HG03565 (cell line): Measurements from ENCODE around the gene PLOD2.

ENCODE experiments used
- ATAC-seq: cut with Tn5 transposase; IDR thresholded peaks from one replicate; pipeline ENCODE4 v1.9.1; 2021; ENCODE audit warnings: mild to moderate bottlenecking, moderate library complexity; ENCODE audit not compliant: unreplicated experiment

Gene PLOD2

DNA sequence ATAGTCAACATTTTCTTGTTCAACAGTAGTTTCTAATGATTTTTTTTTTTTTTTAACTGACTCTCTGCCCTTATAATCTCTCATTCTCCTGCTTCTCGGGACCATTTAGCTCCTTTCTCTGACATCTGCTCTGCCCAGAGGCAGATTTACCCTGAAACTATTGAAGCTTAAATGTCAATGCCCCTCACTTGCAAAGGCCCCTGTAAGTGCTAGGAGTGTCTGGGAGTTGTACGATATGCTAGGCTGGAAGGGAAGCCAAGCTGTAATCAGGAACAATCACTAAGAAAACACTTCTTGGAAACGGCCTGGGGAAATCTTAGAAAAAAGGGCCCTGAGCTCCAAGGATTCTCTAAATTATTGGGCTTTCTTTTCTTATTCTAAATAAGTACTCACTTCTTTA lies 5.8 kb upstream of the PLOD2 start:
- ATAC-seq = no peak

DNA sequence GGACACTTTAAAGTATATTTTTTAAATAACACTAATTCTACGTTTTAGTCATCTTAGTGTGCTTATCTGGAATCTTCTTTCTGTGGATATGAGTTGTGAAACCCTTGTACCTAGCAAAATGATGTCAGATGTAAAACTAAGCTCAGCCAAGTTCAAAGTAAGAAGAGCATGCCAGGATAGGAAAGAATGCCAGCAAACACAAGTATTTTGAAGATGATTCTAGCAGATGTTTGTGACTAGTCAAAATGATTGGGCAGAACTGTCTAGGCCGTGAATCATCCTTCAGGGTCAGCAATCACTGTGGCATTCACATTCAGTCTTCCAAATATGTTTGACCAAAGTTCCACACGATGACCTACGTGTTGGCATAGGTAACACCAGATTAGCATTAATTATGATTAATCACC lies 5.4 kb upstream of the PLOD2 start:
- no peak for ATAC-seq

DNA sequence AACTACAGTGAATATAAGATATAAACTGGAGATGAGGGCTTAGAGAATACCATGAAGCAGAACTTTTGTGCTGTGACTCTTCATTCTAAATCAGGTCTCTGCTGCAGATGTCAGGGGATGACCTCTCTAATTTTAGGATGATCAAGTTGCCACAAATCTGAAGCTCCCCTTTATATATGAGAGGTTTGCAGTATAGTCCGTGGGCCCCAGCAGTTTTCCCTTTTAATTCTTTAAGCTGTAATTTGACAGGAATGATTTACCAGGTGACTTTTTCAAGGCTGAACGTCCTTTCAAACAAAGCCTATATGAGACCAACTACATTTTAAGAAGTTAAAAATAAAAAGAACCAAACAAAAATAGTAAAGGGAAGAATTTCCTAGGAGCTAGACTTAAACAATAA lies 4.9 kb upstream of the PLOD2 start:
- ATAC-seq = no peak

DNA sequence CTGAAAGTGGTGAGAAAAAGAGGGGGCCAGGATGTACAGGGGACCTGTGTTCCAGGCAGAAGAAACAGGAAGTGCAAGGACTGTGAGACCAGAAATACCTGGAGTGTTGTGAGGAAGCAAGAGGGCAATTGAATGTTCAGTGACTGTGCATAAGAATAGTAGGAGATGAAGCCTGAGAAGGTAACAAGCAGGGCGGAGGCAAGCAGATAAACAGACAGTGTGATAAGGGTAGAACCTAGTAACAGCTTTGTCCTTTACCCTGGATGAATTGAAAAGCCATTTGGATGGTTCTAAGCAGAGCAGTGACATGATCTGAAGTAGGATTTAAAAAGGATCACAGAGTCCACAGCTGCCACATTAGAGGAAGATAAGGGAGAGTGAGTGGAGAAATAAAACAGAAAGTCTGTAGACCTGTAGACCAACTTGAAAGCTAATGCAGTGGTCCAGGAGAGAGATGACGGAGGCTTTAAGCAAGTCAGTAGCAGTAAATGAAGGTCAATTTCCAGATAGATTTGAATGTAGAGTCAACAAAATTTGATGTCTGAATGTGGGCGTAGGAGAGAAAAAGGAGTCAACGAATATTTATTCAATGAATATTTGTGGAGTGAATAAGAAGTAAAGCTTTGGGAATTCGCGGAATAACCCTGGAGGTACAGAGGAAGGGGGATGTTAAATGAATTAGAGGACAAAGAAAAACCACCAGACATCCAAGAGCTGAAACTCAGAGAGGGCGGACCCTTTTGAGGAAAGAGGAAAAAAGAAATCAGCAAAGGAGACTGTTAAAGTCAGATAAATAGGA lies 4.2 kb upstream of the PLOD2 start:
- ATAC-seq = no peak

DNA sequence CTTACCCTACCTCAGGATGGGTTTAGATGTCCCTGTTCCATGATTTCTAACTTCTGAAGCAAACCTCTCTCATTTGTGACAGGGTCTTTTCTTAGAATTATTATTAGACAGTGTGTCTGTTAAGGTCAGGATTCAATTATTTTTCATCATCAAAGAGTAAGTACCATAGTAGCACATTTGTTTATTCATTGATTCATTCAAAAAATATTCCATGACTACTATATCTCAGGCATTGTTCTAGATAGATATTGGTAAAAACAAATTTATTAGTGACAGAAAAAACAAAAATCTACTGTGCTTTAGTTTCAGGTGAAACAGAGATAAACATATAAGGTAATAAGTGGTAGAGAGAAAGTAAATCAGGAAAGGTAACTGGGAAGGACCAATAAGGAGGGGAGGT lies 3.5 kb upstream of the PLOD2 start:
- ATAC-seq = no peak

DNA sequence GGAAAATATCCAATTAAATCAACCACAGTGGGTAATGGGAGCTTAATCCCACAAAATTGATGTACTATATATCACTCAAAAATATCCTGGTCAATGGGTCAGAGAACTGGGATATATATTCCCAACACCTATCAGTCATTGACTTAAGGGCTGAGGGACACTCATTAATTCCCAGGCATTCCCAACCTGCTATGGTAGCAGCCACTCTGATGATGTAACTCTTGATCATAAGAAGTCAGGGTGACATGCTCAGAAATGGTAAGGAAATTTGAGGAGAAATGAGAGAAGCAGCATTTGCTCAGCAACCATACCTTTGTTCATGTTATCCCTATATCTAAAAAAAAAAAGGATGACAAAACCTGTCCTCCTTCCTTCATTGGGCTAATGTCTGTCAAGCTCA lies 3.1 kb upstream of the PLOD2 start:
- ATAC-seq = no peak

DNA sequence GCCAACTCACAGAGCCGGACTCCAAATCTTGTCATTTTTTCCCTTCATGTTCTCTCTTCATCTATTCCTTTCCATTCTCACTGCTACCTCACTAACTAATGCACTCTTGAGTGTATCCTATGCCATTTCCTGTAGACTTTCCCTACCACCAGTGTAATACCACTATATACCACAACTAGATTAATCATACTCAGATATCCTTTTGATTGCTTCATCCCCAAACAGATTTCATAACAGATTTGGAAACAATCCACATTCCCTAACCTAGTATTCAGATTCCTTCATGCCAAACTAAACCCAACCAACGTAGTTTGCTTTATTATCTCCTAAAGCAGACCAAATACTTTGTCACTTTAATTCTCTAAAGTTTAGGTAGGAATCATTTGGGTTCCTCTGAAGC lies 2.6 kb upstream of the PLOD2 start:
- no peak for ATAC-seq

DNA sequence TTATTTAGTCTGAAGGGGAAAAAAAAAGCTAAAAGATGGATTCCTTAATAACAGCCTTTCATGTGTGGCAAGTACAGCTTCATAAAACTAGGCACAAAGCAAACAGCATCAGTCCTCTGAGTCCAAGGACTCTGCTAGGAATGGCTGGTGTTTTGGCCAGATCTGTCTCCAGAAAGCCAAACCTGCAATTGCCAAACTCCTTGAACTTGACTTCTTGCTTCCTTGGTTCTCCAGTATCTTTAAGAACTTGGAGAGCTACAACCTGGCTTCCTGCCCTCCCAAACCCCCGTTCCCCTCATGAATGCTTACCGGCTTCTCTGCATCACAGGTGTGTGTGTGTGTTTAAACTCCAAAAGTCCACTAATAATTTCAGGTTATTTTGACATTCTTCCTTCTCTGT lies 1.6 kb upstream of the PLOD2 start:
- ATAC-seq = no peak

DNA sequence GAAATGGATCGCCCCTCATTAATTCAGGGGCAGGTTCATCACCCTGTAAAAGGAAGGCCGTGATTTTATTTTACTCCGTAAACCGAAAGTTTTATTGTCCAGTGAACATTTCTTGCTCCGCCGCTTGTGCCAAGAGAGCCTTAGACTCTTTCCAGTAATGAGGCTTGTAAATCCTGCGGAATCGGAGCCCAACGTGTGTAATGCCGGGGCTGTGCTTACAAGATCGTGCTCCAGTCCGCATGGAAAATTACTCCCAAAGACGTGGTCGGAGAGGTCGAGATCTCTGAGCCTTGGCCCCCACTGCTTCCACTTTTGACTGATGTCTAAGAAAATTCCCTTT lies 649 bp upstream of the PLOD2 start:
- ATAC-seq = no peak

DNA sequence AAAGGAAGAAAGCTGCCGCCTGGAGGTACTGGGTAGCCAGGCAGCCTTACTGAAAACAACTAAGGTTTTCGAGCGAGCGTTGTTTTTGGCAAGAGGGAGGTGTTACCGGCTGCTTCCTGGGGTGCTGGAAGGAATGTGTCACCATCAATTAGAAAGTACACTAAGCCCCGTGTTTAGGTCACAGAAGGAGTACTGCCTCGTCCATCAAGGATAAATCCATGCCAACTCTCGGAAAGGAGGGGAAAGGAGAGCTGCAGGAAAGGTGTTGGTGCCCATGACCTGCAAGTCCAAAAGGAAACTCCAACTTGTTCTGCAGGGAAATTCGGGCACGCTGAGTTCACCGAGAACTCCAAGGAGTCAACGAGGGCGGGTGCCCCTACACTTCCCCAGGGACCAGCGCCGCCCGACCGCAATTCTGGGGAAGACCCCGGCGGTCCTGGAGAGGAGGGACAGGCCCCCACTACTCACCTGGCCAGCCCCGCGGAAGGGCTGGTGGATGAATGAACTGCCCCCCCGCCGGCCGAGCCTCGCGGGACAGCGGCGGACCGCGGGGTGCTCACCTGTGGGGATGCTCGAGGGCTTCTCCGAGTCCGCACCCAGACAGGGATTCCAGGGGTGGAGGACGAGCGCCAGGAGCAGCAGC lies 542 bp downstream of the PLOD2 start:
- ATAC-seq = no peak

DNA sequence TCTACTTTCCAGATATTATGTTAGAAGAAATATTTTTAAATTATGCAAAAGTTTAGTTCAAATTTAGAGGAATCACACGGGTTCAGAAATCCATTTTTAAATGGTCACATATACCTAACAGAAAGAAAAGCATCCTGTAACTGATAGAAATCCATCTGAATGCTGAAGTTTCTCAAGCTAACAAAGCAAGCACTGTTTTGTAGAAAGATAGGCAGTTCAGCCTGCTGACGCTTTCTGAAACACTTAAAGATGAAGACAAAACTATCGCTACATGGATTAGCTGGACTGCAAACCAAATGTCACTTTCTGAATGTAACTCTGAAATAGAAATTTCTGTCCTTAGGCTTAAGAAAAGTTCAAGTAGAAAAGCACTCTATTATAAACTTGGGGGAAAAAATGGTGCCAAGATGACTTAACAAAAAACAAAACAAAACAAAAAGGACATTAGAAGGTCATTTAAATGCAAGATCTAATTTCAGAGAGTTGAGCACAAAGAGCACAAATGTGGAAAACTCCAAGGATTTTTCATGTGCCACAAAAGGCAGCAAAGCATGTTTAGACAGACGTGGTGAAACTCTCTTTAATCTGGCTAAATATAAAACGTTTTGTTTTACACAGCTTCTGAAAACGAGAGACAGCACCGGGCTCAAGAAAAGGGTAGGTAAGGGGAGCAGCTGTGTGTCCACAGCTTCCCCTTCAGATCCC lies 1.2 kb downstream of the PLOD2 start:
- ATAC-seq = no peak

DNA sequence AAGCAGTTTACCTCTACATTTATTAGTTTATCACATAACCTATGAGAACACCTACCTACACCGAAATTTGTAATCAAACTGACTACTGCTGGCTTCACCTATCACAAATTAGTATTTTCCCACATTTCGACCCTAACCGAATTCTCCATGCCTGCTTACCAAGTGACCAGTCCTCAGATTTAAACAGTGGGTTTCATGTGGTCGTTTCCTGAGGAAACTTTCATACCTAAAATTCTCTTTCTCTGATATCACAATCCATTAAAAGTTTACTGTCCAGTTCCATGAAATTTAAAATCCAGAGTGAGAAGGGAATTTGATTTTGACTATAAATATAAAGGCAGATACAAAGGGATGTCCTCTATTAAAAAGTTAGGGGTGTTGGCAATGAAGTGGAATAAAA lies 1.9 kb downstream of the PLOD2 start:
- ATAC-seq = no peak

DNA sequence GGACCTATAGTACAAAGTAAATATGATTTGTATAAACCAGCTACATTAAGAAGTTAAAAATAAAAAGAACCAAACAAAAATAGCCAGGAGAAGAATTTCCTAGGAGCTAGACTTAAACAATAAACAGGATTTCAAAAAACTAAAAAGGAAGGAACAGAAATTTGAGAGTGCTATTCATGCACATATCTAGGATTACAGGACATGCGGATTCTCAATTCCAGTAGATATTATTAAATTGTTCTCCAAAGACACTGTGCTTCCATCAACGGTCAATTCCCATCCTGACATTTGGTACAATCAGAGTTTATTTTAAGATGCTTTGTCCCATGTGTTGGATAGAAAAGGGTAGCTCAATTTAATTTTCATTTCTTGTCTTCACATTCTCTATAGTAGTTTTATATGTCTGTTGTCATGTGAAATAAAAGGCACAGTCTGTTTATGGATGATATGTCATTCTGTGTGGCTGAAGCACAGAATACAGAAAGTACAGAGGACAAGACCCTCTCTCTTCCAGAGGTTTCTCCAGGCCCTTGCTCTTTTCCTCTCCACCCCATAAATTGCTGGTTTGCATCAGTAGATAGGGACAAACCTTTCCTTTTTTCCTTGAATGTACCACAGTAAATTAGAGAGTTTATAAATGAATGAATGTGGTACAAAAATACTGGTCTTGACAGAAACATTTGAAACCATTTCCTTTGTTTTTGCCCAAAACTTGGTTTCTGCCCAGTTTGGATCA lies 3.5 kb downstream of the PLOD2 start:
- no peak for ATAC-seq

DNA sequence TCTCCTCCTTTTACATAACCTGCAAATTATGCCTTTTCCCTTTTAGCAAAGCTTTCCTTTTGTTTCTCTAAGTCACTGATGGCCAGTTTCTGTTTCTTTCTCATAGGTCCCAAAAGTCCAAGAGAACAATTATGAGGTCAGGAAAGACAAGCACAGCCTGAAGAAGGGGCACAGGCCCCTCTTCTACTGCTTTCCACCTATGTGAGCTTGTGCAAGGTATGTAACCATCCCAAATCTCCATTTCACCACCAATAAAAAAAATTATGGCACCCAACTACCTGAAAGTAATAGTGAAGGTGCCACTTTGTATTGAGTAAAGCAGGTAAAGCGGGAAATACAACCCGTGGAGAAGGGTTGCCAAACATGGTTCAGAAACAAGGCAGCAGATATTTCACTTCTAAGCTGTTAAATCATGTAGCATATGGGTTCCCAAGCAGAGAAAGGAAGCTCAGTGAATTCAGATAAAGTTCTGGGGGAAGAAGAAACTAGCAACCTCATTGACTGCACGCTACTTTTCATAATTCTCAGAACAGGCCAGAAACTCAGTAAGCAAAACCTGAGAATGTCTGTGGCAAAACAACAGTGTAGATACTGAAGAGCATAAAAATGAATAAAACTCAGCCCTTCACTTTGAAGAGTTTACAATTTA lies 4.2 kb downstream of the PLOD2 start:
- no peak for ATAC-seq

DNA sequence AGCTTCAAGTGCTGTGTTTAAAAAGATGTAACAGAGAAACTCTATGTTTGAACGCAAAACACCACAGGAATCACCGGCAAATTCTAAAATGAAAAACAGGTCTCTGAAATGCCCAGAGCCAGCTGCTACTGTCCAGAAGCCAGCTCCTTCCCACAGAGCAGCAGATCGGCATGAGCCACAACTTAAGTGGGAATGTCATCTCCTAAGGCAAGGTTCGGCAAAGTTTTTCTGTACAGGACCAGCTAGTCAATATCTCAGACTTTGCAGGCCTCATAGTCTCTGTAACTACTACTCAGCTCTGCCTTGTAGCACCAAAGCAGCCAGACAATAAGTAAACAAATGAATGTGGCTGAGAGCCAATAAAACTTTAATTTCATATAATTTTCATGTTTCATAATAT lies 4.9 kb downstream of the PLOD2 start:
- ATAC-seq = no peak

DNA sequence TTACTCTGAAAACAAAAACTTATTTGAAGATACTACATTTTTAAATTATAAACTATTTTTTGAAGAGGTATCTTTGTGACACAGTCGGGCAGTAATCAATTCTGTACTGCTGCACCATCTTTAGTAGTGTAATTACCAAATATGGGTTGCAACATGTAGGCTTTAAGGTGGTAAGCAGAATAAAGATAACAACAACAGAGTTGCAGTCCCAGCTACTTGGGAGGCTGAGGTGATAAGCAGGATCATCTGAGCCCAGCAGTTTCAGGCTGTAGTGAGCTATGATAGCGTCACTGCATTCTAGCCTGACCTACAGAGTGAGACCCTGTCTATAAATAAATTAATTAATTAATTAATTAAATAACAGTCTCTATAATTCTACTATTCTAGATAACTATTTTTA lies 6.0 kb downstream of the PLOD2 start:
- no peak for ATAC-seq

DNA sequence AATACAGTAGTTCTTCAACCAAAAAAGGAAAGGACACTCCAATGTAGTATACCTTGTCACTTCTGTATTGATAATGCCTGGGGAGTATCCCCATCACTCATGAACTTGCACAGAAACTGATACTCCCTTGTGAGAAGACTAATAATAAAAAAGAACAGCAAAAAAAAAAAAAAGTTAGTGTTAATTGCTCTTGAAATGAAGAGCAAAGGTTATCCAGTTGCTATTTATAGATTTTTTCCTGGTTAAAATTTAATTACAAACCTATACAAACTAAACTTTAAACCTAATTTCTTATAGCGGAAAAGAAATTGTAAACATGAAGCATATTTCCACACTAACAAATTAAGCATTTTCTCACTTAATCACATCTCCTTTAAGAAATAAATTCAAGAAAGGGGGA lies 6.7 kb downstream of the PLOD2 start:
- no peak for ATAC-seq

DNA sequence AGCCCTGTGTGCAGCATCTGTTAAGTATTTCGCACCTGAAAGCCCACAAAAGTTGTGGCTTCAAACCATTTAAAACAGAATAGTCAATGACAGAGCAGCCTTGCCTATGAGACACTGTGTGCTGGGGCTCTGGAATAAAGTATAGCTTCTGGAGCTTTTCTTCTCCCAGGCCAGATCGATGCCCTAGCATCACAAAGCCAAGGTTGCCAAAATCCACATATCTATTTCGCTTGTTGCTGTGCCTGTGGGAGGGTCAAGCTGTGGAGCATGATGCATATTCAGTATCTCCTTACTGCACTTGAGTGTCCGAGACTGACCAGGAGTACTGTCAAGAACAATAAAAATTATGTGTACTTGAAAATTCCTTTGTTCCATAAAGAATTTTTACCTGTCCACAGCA lies 7.6 kb downstream of the PLOD2 start:
- ATAC-seq = no peak

DNA sequence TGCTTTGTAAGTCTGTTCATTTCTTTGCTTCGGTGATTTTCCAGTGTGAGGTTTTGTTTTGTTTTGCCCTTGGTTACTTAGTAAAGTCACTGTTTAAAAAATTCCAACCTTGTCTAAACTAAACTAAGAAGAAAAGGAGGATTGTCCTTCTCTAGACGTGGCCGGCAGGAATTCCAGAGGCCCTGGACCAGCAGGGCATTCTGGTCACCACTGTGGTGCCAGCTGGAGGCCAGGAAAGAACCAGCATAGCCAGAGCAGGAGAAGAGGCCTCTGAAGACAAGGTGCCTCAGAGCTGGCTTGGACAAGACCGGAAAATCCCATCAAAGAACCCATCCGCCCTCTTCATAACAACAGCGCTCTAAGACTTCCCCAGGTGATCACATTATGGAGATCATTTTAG lies 8.2 kb downstream of the PLOD2 start:
- ATAC-seq = no peak

DNA sequence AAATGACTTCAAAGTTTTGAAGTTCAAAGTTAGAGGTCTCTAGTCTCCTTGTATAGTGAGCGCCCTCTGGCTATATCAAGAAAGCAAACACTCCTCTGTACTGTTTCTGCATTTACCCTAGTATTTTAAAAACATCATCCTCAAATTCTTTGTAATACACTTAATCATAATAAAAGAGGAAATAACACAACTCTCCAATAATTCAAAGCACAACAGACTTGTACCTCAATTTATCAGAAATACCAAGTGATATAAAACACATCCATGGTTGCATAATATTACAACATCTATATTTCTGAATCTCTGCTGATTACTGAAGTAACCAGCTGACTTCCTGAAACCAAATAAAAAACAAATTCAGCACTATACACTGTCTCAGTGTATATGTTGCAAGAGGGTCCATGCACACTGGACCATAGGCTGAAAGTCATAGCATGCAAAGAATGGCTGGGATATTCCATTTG lies 12.5 kb downstream of the PLOD2 start:
- no peak for ATAC-seq

DNA sequence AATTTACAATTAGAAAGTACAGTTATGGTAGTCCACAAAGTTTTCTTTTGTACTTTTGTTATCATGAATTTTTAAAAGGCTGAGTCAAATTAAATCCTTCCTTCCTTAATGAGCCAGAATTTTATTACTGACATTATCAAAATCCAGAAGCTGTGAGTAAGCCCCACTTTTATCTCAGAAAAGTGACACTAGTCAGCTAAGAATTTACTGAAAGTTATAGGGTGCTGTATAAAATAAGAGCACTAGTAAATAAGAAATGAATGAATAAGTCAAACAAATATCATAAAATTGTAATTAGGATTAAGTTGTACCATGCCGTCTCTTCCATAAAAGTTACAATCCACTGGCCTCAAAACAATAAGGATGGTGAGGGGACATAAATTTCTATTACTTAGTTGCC lies 15.3 kb downstream of the PLOD2 start:
- ATAC-seq = no peak
